Thyroid gland (tissue), 4 donors: ENCODE data around the gene DTNBP1. TPM values are rescaled to one million over a fixed set of nuclear protein-coding genes. Genes with fewer than 3 reads are reported as not detected.
A peak's percentile ranks its signal among the peaks of the same experiment; 100 is the strongest.

ENCODE experiments used
- DNase-seq, 2 donors: peaks; one replicate each; pipeline ENCODE4 v3.0.0-alpha.2; 2019
- H3K27ac ChIP-seq, 3 donors: fragments of 200-600 bp; sonication (generic); 1 replicate in 2 of 3; 2 replicates in 1 of 3; pipeline ENCODE4 v1.5.1; 2016 to 2019; ENCODE audit warnings: mild to moderate bottlenecking in 1 of 3, moderate library complexity in 1 of 3
- H3K27me3 ChIP-seq: fragments of 200-600 bp; sonication (generic); one replicate; pipeline ENCODE4 v1.5.1; 2019
- H3K36me3 ChIP-seq, 2 donors: fragments of 200-600 bp; sonication (generic); one replicate each; pipeline ENCODE4 v1.5.1; 2016 to 2019
- H3K4me1 ChIP-seq, 2 donors: fragments of 200-600 bp; sonication (generic); one replicate each; pipeline ENCODE4 v1.5.1; 2017 to 2019
- H3K4me3 ChIP-seq, 3 donors: fragments of 200-600 bp; sonication (generic); replicated peaks in 1 of 3; 1 replicate in 2 of 3; 2 replicates in 1 of 3; pipeline ENCODE4 v1.5.1; 2016; ENCODE audit warnings: mild to moderate bottlenecking in 1 of 3
- H3K9me3 ChIP-seq: fragments of 200-600 bp; sonication (generic); one replicate; pipeline ENCODE4 v1.5.1; 2017
- CTCF ChIP-seq, 6 experiments: fragments of 200-600 bp in 3 of 6; fragments of 450-650 bp in 3 of 6; sonication (generic) in 3 of 6; IDR thresholded peaks; one replicate each; pipeline ENCODE4 v1.5.1; 2016 to 2019; ENCODE audit warnings: antibody characterized with exemption in 6 of 6, mild to moderate bottlenecking in 2 of 6, inconsistent platforms in 1 of 6, moderate library complexity in 1 of 6
- POLR2A ChIP-seq, 2 donors: fragments of 450-650 bp; IDR thresholded peaks; one replicate each; pipeline ENCODE4 v1.6.1; 2017; ENCODE audit warnings: antibody characterized with exemption in 2 of 2, mild to moderate bottlenecking in 2 of 2, moderate library complexity in 1 of 2
- WGBS, 2 donors: methylation state at CpG; one replicate each; pipeline ENCODE4 v1.1.5; 2017; 5-methylcytosine and 5-hydroxymethylcytosine counted together
- intact Hi-C: fragments of 100-400 bp; cut with DNase I; formaldehyde crosslinking; loops from one replicate; pipeline ENCODE4 v1.15.1; 2023
- total RNA-seq, 4 donors: library from RNA; depleted of rRNA; stranded (reverse); fragments of >200 nt; gene quantifications; one replicate each; pipeline ENCODE4 v1.2.3, GENCODE V29; 2016

Gene DTNBP1
- total RNA-seq, 4 donors from 2014 or later = 10.3 to 19.2 (median 12.2) TPM

- no peak for DNase-seq
- no peak for TF ChIP-seq CTCF (IDR thresholded peaks at IDR 0.05)
- TF ChIP-seq POLR2A (IDR thresholded peaks at IDR 0.05) = no peak
- no peaks in the 10 kb centered on the region for H3K27me3 ChIP-seq
- H3K9me3 ChIP-seq = no peaks in the 10 kb centered on the region
- H3K4me1 ChIP-seq = peaks cover 0 to 5% of the 10 kb centered on the region in 2 donors
- no peak overlapping the region for H3K27ac ChIP-seq
- H3K36me3 ChIP-seq = no peaks in the 10 kb centered on the region
- H3K4me3 ChIP-seq = no peak overlapping the region
- intact Hi-C loops = no loop called here
- 88 to 96% methylated on average over 2 of the region's 2 CpGs for WGBS, 2 donors
Observed at GRCh38 chr6:15627821-15628220, 35.0 kb downstream of the DTNBP1 start.

- intact Hi-C loops = no loop called here
- TF ChIP-seq CTCF (IDR thresholded peaks at IDR 0.05) (no peak), POLR2A (IDR thresholded peaks at IDR 0.05) (no peak)
- H3K27ac ChIP-seq = no peak overlapping the region
- no peak overlapping the region for H3K4me3 ChIP-seq
- H3K36me3 ChIP-seq = no peaks in the 10 kb centered on the region
- WGBS, 2 donors = 69 to 79% methylated on average over 8 of the region's 8 CpGs
- DNase-seq = peak; percentile 8 to 20
- no peaks in the 10 kb centered on the region for H3K27me3 ChIP-seq
- no peaks in the 10 kb centered on the region for H3K9me3 ChIP-seq
- H3K4me1 ChIP-seq = peaks cover 0 to 6% of the 10 kb centered on the region in 2 donors
Observed at GRCh38 chr6:15626878-15627674, 35.8 kb downstream of the DTNBP1 start.

GRCh38 chr6:15626160-15626559 is 36.7 kb downstream of the DTNBP1 start:
- H3K4me3 ChIP-seq = no peak overlapping the region
- 91 to 98% methylated on average over 1 of the region's 1 CpG for WGBS, 2 donors
- H3K36me3 ChIP-seq = no peaks in the 10 kb centered on the region
- no peaks in the 10 kb centered on the region for H3K27me3 ChIP-seq
- H3K9me3 ChIP-seq = no peaks in the 10 kb centered on the region
- intact Hi-C loops = no loop called here
- peaks cover 0 to 15% of the 10 kb centered on the region in 2 donors for H3K4me1 ChIP-seq
- no peak for TF ChIP-seq CTCF (IDR thresholded peaks at IDR 0.05)
- no peak for TF ChIP-seq POLR2A (IDR thresholded peaks at IDR 0.05)
- DNase-seq = no peak
- no peak overlapping the region for H3K27ac ChIP-seq

GRCh38 chr6:15623276-15624116 is 39.3 kb downstream of the DTNBP1 start:
- H3K4me3 ChIP-seq = no peak overlapping the region
- H3K36me3 ChIP-seq = no peaks in the 10 kb centered on the region
- H3K9me3 ChIP-seq = no peaks in the 10 kb centered on the region
- peak overlapping the region in 1 of 3 donors; percentile 14 for H3K27ac ChIP-seq
- intact Hi-C loops = no loop called here
- H3K4me1 ChIP-seq = peaks cover 0 to 16% of the 10 kb centered on the region in 2 donors
- no peaks in the 10 kb centered on the region for H3K27me3 ChIP-seq
- 77 to 79% methylated on average over 8 of the region's 8 CpGs for WGBS, 2 donors
- no peak for DNase-seq
- TF ChIP-seq POLR2A (IDR thresholded peaks at IDR 0.05) (no peak), CTCF (IDR thresholded peaks at IDR 0.05) (peak in 5 of 6 experiments; percentile 28 to 84 (median 76))
